GM12892 (cell line): ENCODE measurements around the gene CEP350.

ENCODE experiments used
- POLR2A ChIP-seq: IDR thresholded peaks from 2 replicates; pipeline ENCODE4 v1.6.1; 2011; ENCODE audit warnings: low read depth, low read length, control low read depth
- POLR2AphosphoS5 ChIP-seq: IDR thresholded peaks from 2 replicates; pipeline ENCODE4 v1.6.1; 2011; ENCODE audit warnings: low read depth, low read length, control low read depth
- TAF1 ChIP-seq: IDR thresholded peaks from 2 replicates; pipeline ENCODE4 v1.6.1; 2011; ENCODE audit warnings: low read depth, mild to moderate bottlenecking, control low read depth, low read length, borderline replicate concordance

DNA sequence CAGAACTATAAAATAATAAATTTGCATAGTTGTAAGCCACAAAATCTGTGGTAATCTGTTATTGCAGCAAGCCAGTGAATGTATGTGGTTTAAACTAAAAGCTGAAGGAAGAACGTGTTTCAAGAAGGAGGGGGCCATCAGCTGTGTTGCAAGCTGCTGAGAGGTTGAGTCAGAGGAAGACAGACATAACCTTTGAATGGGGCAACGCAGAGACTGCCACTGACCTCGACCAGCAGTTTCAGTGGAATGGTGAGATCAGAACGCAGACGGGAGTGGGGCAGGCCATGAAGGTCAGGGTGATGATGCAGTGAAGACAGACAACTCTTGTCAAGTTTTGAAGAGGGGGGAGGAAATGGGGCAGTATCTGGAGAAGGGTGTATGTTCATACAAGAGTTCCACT is 176.9 kb downstream of the CEP350 start:
- TF ChIP-seq TAF1 (no peak), POLR2A (no peak), POLR2AphosphoS5 (no peak)
